CD4-positive, alpha-beta T cell (primary cell): Measurements from ENCODE around the gene USP47. TPM values are rescaled to one million over a fixed set of nuclear protein-coding genes. Genes with fewer than 3 reads are reported as not detected.
A peak's percentile ranks its signal among the peaks of the same experiment; 100 is the strongest.

ENCODE experiments used
- ATAC-seq: fragments of 200-7000 bp; cut with Tn5 transposase; one replicate; pipeline ENCODE4 v1.10.0; 2022; ENCODE audit warnings: mild to moderate bottlenecking; ENCODE audit not compliant: poor library complexity
- CTCF ChIA-PET: fragments of 350-600 bp; sonication (Branson Sonifier 250); formaldehyde crosslinking; loops from one replicate; lab custom pipeline; 2021; ENCODE audit warnings: antibody characterized with exemption, inconsistent platforms; lab: Charles Lee
- POLR2A ChIA-PET: fragments of 350-600 bp; sonication (Branson Sonifier 250); formaldehyde crosslinking; loops from one replicate; lab custom pipeline; 2021; ENCODE audit warnings: antibody characterized with exemption, inconsistent platforms; lab: Charles Lee
- DNase-seq, 14 experiments: peaks; one replicate each; pipeline ENCODE4 v3.0.0-alpha.2; 2013 to 2020; ENCODE audit warnings: mixed read lengths in 2 of 14
- H3K27ac ChIP-seq, 2 donors: one replicate each; pipeline versions ENCODE4 v1.5.1 to v1.7.0; 2013; ENCODE audit warnings: low read length in 2 of 2, low read depth in 1 of 2, mild to moderate bottlenecking in 1 of 2
- H3K27me3 ChIP-seq, 2 experiments: 1 replicate in 1 of 2; 2 replicates in 1 of 2; pipeline versions ENCODE4 v1.6.1 to v1.7.0; 2013; ENCODE audit warnings: low read length in 2 of 2, control low read depth in 1 of 2, mild to moderate bottlenecking in 1 of 2, moderate library complexity in 1 of 2; ENCODE audit not compliant: insufficient read depth in 2 of 2, control insufficient read depth in 1 of 2
- H3K36me3 ChIP-seq: one replicate; pipeline ENCODE4 v1.6.1; 2013; ENCODE audit warnings: low read length, control low read depth; ENCODE audit not compliant: insufficient read depth
- H3K4me1 ChIP-seq: one replicate; pipeline ENCODE4 v1.6.1; 2013; ENCODE audit warnings: low read length, control low read depth; ENCODE audit not compliant: insufficient read depth
- H3K4me3 ChIP-seq: one replicate; pipeline ENCODE4 v1.5.1; 2013; ENCODE audit warnings: mild to moderate bottlenecking, low read length, moderate library complexity
- H3K9me3 ChIP-seq, 2 experiments: 1 replicate in 1 of 2; 2 replicates in 1 of 2; pipeline versions ENCODE4 v1.6.1 to v1.7.0; 2013; ENCODE audit warnings: low read length in 2 of 2, mild to moderate bottlenecking in 2 of 2, control low read depth in 1 of 2, moderate library complexity in 1 of 2; ENCODE audit not compliant: control insufficient read depth in 1 of 2, insufficient read depth in 1 of 2
- H3K27ac Mint-ChIP-seq: one replicate; pipeline ENCODE4 v1.8.0; 2020; ENCODE audit warnings: mixed read lengths
- H3K27me3 Mint-ChIP-seq: one replicate; pipeline ENCODE4 v1.8.0; 2021; ENCODE audit warnings: mixed read lengths
- H3K36me3 Mint-ChIP-seq: one replicate; pipeline ENCODE4 v1.8.0; 2021; ENCODE audit warnings: low read depth, mixed read lengths
- H3K4me1 Mint-ChIP-seq: one replicate; pipeline ENCODE4 v1.8.0; 2021; ENCODE audit warnings: low read depth, mixed read lengths
- H3K4me3 Mint-ChIP-seq: one replicate; pipeline ENCODE4 v1.8.0; 2020; ENCODE audit warnings: mild to moderate bottlenecking, mixed read lengths
- H3K9me3 Mint-ChIP-seq: one replicate; pipeline ENCODE4 v1.8.0; 2020; ENCODE audit warnings: mixed read lengths
- CTCF ChIP-seq: fragments of 200-600 bp; IDR thresholded peaks from one replicate; pipeline ENCODE4 v1.8.0; 2022; ENCODE audit warnings: antibody characterized with exemption, mild to moderate bottlenecking
- intact Hi-C, 2 experiments: fragments of 100-400 bp; cut with DNase I in 1 of 2; cut with micrococcal nuclease in 1 of 2; formaldehyde crosslinking; loops; one replicate each; pipeline versions ENCODE4 v1.15.1 to v1.9.0; 2023 to 2025; cut with DNase I, micrococcal nuclease
- total RNA-seq, 174 experiments: library from RNA in 2 of 174; stranded (reverse) in 2 of 174; gene quantifications; one replicate each; pipeline ENCODE4 v1.2.3 and lab custom pipeline; 2021 to 2026

The USP47 gene
- total RNA-seq, 2 experiments from 2014 or later: 97.0 to 100 TPM

- Histone ChIP-seq H3K27ac (no peak overlapping the region), H3K9me3 (peaks cover 0 to 5% of the 10 kb centered on the region in 2 experiments), H3K4me1 (no peaks in the 10 kb centered on the region), H3K36me3 (no peaks in the 10 kb centered on the region), H3K27me3 (no peaks in the 10 kb centered on the region), H3K4me3 (no peak overlapping the region)
- H3K27ac Mint-ChIP-seq: no peak overlapping the region
- no peak for TF ChIP-seq CTCF
- peaks cover 5% of the 10 kb centered on the region for H3K27me3 Mint-ChIP-seq
- no peak overlapping the region for H3K4me3 Mint-ChIP-seq
- H3K9me3 Mint-ChIP-seq: no peaks in the 10 kb centered on the region
- no peaks in the 10 kb centered on the region for H3K4me1 Mint-ChIP-seq
- ChIA-PET CTCF (interaction anchor here (1.2 to 2.1 kb wide), 2 partner anchors 8 to 43 kb away, joined by 3 to 9 read pairs; no protein-coding TSS in a partner anchor), POLR2A (no interaction called here)
- no peak for DNase-seq
- ATAC-seq: no peak
- H3K36me3 Mint-ChIP-seq: no peaks in the 10 kb centered on the region
- intact Hi-C loops: no loop called here
Observed at GRCh38 chr11:11806586-11806985, 35.2 kb upstream of the USP47 start.

DNA sequence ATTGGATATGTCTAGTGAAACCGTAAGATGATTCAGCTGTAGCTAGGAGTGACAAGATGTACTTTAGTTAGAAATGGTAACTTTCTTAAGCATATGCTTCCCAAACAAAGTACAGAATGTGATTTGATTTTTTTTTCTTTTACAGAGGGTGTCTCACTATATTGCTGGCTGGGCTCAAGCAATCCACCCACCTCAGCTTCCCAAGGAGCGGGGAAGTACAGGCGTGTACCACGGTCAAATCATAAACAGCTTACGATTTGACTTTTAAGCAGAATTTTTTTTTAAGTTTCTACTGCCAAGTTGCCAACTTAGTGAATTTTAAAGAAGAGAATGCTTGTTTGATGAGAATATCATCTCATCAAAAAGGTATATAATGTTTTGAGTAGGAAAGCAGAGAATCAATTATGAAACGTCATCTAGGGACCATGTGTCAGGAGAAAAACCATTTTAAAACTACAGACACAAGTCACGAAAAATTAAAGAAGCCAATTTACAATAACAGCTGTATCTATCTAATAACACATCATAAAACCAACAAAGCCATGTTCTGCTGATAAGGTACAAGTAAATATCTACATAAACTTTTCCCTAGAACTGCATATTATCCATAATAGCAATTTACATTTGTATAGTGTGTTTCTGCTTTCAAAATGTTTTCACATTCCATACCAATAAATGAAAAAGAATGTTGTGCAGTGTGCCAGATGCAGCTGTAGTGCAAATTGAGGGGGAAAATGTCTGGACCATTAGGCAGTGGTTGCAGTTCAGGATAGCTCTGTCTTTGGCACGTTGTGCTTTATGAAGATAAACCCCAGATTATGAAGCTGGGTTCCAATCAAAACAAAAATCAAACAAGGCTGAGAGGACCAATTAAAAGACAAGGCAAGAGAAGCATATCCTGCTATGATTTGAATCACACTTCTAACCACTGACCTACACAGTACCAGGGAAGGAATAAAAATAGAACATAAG is 33.7 kb upstream of the USP47 start:
- H3K27ac Mint-ChIP-seq: no peak overlapping the region
- H3K4me1 ChIP-seq: no peaks in the 10 kb centered on the region
- no peaks in the 10 kb centered on the region for H3K4me1 Mint-ChIP-seq
- H3K36me3 ChIP-seq: no peaks in the 10 kb centered on the region
- DNase-seq (no peak), ATAC-seq (no peak)
- no peak overlapping the region for H3K4me3 ChIP-seq
- ChIA-PET CTCF (interaction anchor here (0.6 to 2.1 kb wide), 2 partner anchors 9 to 26 kb away, joined by 3 to 9 read pairs; no protein-coding TSS in a partner anchor), POLR2A (interaction anchor here (0.6 kb wide), 1 partner anchor 466 kb away, joined by 3 read pairs; no protein-coding TSS in a partner anchor)
- H3K27me3 Mint-ChIP-seq: peaks cover 5% of the 10 kb centered on the region
- H3K27ac ChIP-seq: no peak overlapping the region
- peaks cover 0 to 5% of the 10 kb centered on the region in 2 experiments for H3K9me3 ChIP-seq
- intact Hi-C loops: no loop called here
- no peak overlapping the region for H3K4me3 Mint-ChIP-seq
- no peaks in the 10 kb centered on the region for H3K36me3 Mint-ChIP-seq
- H3K27me3 ChIP-seq: no peaks in the 10 kb centered on the region
- TF ChIP-seq CTCF: no peak
- H3K9me3 Mint-ChIP-seq: no peaks in the 10 kb centered on the region

GRCh38 chr11:11808992-11809615 is 32.7 kb upstream of the USP47 start:
- Mint-ChIP-seq H3K27ac (no peak overlapping the region), H3K27me3 (peaks cover 5% of the 10 kb centered on the region), H3K4me3 (no peak overlapping the region), H3K36me3 (no peaks in the 10 kb centered on the region), H3K9me3 (no peaks in the 10 kb centered on the region), H3K4me1 (no peaks in the 10 kb centered on the region)
- ChIA-PET CTCF (interaction anchor here (2.1 kb wide), 1 partner anchor 10 kb away, joined by 9 read pairs; no protein-coding TSS in a partner anchor), POLR2A (no interaction called here)
- peak in 1 of 14 experiments; percentile 11 for DNase-seq
- Histone ChIP-seq H3K9me3 (peaks cover 0 to 5% of the 10 kb centered on the region in 2 experiments), H3K36me3 (no peaks in the 10 kb centered on the region), H3K4me3 (no peak overlapping the region), H3K4me1 (no peaks in the 10 kb centered on the region), H3K27me3 (no peaks in the 10 kb centered on the region), H3K27ac (no peak overlapping the region)
- no peak for ATAC-seq
- no peak for TF ChIP-seq CTCF
- intact Hi-C loops: no loop called here
